HFF-Myc (cell line): ENCODE measurements around the gene ALG12.

Source experiments
- DNase-seq: peaks from one replicate; pipeline ENCODE4 v3.0.0-alpha.2; 2011; ENCODE audit warnings: low read depth; ENCODE audit errors: extremely low read depth
- H3K4me3 ChIP-seq: replicated peaks from 2 replicates; pipeline ENCODE4 v1.5.1; 2011; ENCODE audit warnings: low read depth, mild to moderate bottlenecking, control low read depth, low read length
- CTCF ChIP-seq: IDR thresholded peaks from 2 replicates; pipeline ENCODE4 v1.5.1; 2012; ENCODE audit warnings: mild to moderate bottlenecking, low read depth, low read length, control low read depth; ENCODE audit errors: missing control alignments

Gene ALG12

DNA sequence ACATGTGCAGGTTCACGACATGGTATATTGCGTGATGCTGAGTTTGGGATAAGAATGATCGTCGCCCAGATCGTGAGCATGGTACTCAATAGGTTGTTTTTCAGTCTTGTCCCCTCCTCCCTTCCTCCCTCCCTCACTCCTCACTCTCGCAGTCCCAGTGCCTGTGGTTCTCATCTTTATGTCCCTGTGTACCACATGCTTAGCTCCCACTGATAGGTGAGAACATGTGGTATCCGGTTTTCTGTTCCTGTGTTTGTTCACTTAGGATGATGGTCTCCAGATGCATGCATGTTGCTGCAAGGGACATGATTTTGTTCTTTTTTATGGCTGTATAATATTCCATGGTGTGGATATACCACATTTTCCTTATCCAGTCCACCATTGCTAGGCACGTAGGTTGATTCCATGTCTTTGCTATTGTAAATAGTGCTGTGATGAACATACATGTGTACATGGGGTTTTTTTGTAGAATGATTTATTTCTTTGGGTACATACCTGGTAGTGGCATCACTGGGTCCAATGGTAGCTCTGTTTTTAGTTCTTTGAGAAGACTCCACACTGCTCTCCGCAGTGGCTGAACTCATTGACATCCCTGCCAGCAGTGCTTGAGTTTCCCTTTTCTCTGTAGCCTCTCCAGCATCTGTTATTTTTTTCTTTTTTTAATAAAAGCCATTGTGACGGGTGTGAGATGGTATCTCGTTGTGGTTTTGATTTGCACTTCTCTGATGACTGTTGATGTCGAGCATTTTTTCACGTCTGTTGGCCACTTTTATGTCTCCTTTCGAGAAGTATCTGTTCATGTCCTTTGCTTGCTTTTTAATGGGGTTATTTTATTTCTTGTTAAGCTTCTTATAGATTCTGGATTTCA lies 48.2 kb downstream of the ALG12 start:
- DNase-seq, result no peak

GRCh38 chr22:49869086-49869830 lies 49.0 kb downstream of the ALG12 start:
- TF ChIP-seq CTCF, result no peak
- DNase-seq, result no peak
- no peak overlapping the region for H3K4me3 ChIP-seq

More for the DNA sequence above, 48.2 kb downstream of the ALG12 start:
- no peak for TF ChIP-seq CTCF
- no peak overlapping the region for H3K4me3 ChIP-seq

GRCh38 chr22:49867303-49868265 lies 50.7 kb downstream of the ALG12 start:
- DNase-seq, result no peak
- H3K4me3 ChIP-seq, result no peak overlapping the region
- TF ChIP-seq CTCF, result no peak

DNA sequence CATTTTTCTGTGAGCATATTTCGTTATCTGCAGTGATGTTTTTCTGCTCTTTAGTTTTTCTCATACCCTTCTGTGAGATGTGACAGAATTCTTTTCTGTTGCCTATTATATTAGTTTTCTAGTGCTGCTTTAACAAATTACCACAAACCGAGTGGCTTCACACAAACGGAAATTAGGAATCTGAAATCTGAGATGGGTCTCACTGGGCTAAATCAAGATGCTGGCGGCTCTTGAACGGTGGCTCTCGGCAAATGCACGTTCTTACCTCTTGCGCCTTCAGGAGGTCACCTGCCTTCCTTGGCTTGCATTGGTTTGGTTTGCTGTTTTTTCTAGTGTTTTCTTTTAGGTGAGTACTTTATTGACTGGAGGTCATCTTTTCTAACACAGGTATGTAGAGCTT lies 51.6 kb downstream of the ALG12 start:
- no peak for TF ChIP-seq CTCF
- DNase-seq, result no peak
- no peak overlapping the region for H3K4me3 ChIP-seq

DNA sequence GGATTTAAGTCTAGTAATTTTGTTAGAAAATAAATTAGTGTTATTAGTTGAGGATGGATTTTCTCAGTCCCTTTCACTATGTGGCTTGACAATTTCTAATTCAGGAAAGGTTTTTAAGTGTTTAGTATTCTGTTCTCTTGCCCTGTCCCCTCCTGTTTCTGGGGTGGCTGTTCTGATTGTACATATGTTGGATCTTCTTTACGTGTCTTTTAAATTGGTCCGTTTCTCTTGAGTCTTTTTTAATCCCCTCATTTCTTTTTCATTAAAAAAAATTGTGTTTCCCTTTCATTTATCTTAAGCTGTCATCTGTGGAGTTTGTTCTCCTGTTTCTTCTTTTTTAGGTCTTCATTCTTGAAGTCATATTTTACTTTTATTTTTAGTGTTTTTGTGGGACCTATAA lies 52.1 kb downstream of the ALG12 start:
- no peak for TF ChIP-seq CTCF
- H3K4me3 ChIP-seq, result no peak overlapping the region
- no peak for DNase-seq

- no peak for DNase-seq
- TF ChIP-seq CTCF, result no peak
- no peak overlapping the region for H3K4me3 ChIP-seq
Measured at GRCh38 chr22:49865156-49865555, 53.1 kb downstream of the ALG12 start.
